Erythroblast (primary cell): ENCODE measurements around the gene ARHGAP26.

Experiments used
- GATA1 ChIP-seq: IDR thresholded peaks from 2 replicates; pipeline ENCODE4 v1.6.1; 2011; ENCODE audit warnings: low read depth, mild to moderate bottlenecking, control low read depth, low read length, moderate library complexity
- POLR2A ChIP-seq: IDR thresholded peaks from 2 replicates; pipeline ENCODE4 v1.6.1; 2011; ENCODE audit warnings: mild to moderate bottlenecking, low read length

DNA sequence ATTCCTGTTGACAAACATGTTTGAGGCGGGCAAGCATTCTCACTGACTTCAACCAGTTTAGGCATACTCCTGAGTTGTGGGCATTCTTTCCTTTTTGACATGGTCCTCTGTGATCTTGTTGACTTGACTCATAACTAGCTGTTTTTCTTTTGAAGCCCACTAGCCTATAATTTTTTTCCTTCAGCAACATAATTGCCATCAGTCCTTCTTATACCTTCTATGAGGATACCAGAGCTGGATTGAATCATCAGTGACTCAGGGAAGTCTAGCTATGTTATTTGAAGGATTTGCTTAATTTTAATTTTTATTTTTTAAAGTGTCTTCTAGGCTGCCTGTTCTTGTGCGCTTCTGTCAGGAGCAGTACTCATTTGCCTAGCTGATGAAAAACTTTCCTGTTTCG, 373.8 kb downstream of the ARHGAP26 start:
- TF ChIP-seq POLR2A (no peak), GATA1 (no peak)
